Measurements from ENCODE around the gene FLACC1. TPM values are rescaled to one million over a fixed set of nuclear protein-coding genes. Genes with fewer than 3 reads are reported as not detected.

FLACC1 gene
- total and polyA plus RNA-seq, 2 of the 8 experiments (the other 6 are each of a cell fraction or from before 2014, with no cell fraction given): 0.58 TPM; not detected in 1

DNA sequence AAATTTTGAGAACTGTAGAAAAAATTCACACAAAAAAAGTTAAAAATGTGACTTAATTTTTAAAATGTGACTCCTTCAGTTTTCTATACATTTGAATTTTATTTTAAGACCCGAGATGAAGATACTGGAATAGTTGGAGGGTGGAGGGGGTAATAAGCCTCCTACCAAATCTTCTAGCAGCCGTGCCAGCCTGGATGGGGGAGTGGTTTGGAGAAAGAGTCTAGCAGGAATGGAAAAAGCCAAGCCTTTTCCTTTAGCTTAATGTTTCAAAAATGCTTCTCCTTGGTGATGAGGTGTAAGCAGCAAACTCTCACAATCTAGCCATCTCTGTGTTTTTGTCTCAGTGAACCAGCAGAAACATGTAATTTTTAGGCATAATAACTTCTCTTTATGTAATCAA lies 82.1 kb downstream of the FLACC1 start:
- Histone ChIP-seq H3K4me3 (ENCODE audit: extremely low read depth in 1 of 4, insufficient read depth in 2 of 4, low read depth in 3 of 4, low read length in 4 of 4) (no peak overlapping the region), H4K91ac (replicated peaks; ENCODE audit: insufficient read length, low read length) (no peak overlapping the region), H3K56ac (replicated peaks; ENCODE audit: insufficient read length, low read depth, low read length) (no peak overlapping the region), H3K9me3 (ENCODE audit: insufficient read depth in 2 of 2, low read depth in 1 of 2, low read length in 1 of 2) (no peaks in the 10 kb centered on the region), H2AFZ (ENCODE audit: low read length) (no peak overlapping the region), H2BK15ac (ENCODE audit: low read length) (no peak overlapping the region), H2AK5ac (ENCODE audit: low read depth, low read length) (no peak overlapping the region), H3K23ac (ENCODE audit: insufficient read length) (no peak overlapping the region), H3K79me2 (ENCODE audit: control insufficient read depth in 1 of 2, insufficient read depth in 2 of 2, low read length in 2 of 2) (no peaks in the 10 kb centered on the region), H2BK5ac (ENCODE audit: low read depth, low read length) (no peak overlapping the region), H2BK12ac (ENCODE audit: low read depth, low read length) (no peak overlapping the region), H3K36me3 (ENCODE audit: control insufficient read depth in 2 of 4, insufficient read depth in 4 of 4, low read length in 3 of 4) (no peaks in the 10 kb centered on the region; a peak in 1 of 8 replicates), H3K23me2 (ENCODE audit: low read depth, low read length) (no peaks in the 10 kb centered on the region), H2BK120ac (replicated peaks; ENCODE audit: low read depth, low read length) (no peak overlapping the region), H3K18ac (ENCODE audit: extremely low read depth, low read length) (no peak overlapping the region), H4K5ac (ENCODE audit: insufficient read length, low read depth, low read length) (no peak overlapping the region), H3K4me2 (ENCODE audit: insufficient read depth in 1 of 2, low read depth in 2 of 2, low read length in 2 of 2) (no peak overlapping the region), H3K9ac (replicated peaks in 1 of 4; ENCODE audit: extremely low read depth in 1 of 4, low read depth in 3 of 4, low read length in 3 of 4) (no peak overlapping the region), H3K79me1 (ENCODE audit: low read depth, low read length) (no peaks in the 10 kb centered on the region), H3K27ac (ENCODE audit: low read depth, low read length) (no peak overlapping the region), H4K20me1 (replicated peaks in 1 of 2; ENCODE audit: control insufficient read depth in 1 of 2, insufficient read depth in 2 of 2, low read length in 2 of 2) (no peaks in the 10 kb centered on the region), H3K4me1 (replicated peaks in 1 of 4; ENCODE audit: control insufficient read depth in 3 of 4, insufficient read depth in 4 of 4, low read length in 3 of 4) (no peaks in the 10 kb centered on the region), H3K4ac (replicated peaks; ENCODE audit: insufficient read length, low read depth, low read length) (no peak overlapping the region), H3K14ac (ENCODE audit: insufficient read length) (no peak overlapping the region), H2BK20ac (ENCODE audit: low read length) (no peak overlapping the region), H4K8ac (ENCODE audit: extremely low read depth, insufficient read depth, low read length) (no peak overlapping the region), H3K27me3 (replicated peaks in 1 of 4; ENCODE audit: control insufficient read depth in 3 of 4, extremely low read depth in 1 of 4, insufficient read depth in 3 of 4, low read length in 3 of 4) (no peaks in the 10 kb centered on the region)
- ChIA-PET CTCF (ENCODE audit: partially characterized antibody) (interaction anchor here (0.9 to 3.8 kb wide), 8 partner anchors 10 to 77 kb away, joined by 3 to 21 read pairs (median 5); partner anchors contain the start of gene CASP8), POLR2A (ENCODE audit: partially characterized antibody) (no interaction called here)
- DNase-seq (ENCODE audit: low read depth in 1 of 2, low spot score in 2 of 2): no peak
- 78% methylated on average over 2 of the region's 2 CpGs; no CpG with 5 or more reads in 1 of the 2 experiments for WGBS, 2 experiments (ENCODE audit: extremely low coverage in 1 of 2, insufficient coverage in 1 of 2, insufficient read length in 1 of 2, insufficient replicate concordance in 2 of 2, low coverage in 1 of 2, low lambda C conversion rate in 2 of 2, missing lambda C conversion rate in 1 of 2)
- FAIRE-seq: no peak

All from H1 (cell line).